ENCODE results near the gene CLCN6. TPM values are rescaled to one million over a fixed set of nuclear protein-coding genes. Genes with fewer than 3 reads are reported as not detected.

CLCN6 gene
- total and polyA plus RNA-seq, 2 of the 8 experiments (the other 6 are each of a cell fraction or from before 2014, with no cell fraction given): 15.7 to 26.0 TPM

DNA sequence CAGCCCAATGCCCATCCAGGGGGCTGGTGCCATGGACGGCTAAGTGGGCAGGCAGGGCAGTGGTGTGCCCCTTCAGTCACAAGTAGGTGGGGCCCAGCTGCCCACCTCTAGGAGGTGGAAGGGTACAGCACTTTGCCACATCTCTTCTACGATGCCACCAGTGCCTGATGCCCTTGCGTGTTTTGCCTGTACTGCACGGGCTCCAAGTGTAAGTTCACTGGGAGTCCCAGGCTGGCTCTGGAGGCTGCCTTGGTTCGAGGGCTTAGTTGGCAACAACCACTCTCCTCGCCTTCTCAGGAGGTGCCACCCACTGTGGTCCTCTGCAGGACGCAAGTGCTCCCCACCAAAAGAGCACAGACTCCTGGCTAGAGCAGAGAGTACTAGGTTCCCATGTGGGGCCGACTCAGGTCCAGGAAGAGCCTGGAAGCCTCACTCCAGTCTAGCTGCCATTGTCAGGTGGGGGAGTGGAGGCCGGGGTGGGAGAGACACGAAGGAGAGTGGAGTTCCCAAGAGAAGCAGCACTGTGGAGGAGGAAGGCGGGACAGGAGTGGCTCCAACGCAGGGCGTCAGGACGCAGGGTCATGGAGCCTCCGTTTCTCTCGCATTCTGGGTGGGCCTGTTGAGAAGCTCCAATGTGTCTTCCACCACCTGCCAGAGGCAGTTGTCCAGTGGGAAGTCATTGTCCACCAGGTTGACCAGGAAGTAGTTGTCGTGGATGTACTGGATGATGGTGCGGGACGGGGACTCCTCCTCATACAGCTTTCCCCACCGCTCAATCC, 15.7 kb upstream of the CLCN6 start:
- Histone ChIP-seq H2BK120ac (replicated peaks; ENCODE audit: low read depth, low read length) (no peak overlapping the region), H3K79me2 (ENCODE audit: control insufficient read depth in 1 of 2, insufficient read depth in 2 of 2, low read length in 2 of 2) (no peaks in the 10 kb centered on the region), H3K56ac (replicated peaks; ENCODE audit: insufficient read length, low read depth, low read length) (no peak overlapping the region), H2BK12ac (ENCODE audit: low read depth, low read length) (no peak overlapping the region), H3K23me2 (ENCODE audit: low read depth, low read length) (no peaks in the 10 kb centered on the region), H3K27ac (ENCODE audit: low read depth, low read length) (no peak overlapping the region), H2BK15ac (ENCODE audit: low read length) (no peak overlapping the region), H3K18ac (ENCODE audit: extremely low read depth, low read length) (no peak overlapping the region), H3K79me1 (ENCODE audit: low read depth, low read length) (no peaks in the 10 kb centered on the region), H4K8ac (ENCODE audit: extremely low read depth, insufficient read depth, low read length) (no peak overlapping the region; the same call in 1 of the 2 replicates), H3K9ac (replicated peaks in 1 of 4; ENCODE audit: extremely low read depth in 1 of 4, low read depth in 3 of 4, low read length in 3 of 4) (no peak overlapping the region), H4K91ac (replicated peaks; ENCODE audit: insufficient read length, low read length) (no peak overlapping the region), H2AFZ (ENCODE audit: low read length) (no peak overlapping the region), H2BK5ac (ENCODE audit: low read depth, low read length) (no peak overlapping the region), H3K9me3 (ENCODE audit: insufficient read depth in 2 of 2, low read depth in 1 of 2, low read length in 1 of 2) (no peaks in the 10 kb centered on the region), H3K23ac (ENCODE audit: insufficient read length) (no peak overlapping the region), H4K20me1 (replicated peaks in 1 of 2; ENCODE audit: control insufficient read depth in 1 of 2, insufficient read depth in 2 of 2, low read length in 2 of 2) (peaks cover 0 to 5% of the 10 kb centered on the region in 2 experiments), H3K4ac (replicated peaks; ENCODE audit: insufficient read length, low read depth, low read length) (no peak overlapping the region), H3K36me3 (ENCODE audit: control insufficient read depth in 2 of 4, insufficient read depth in 4 of 4, low read length in 3 of 4) (peaks cover 4 to 15% (median 8%) of the 10 kb centered on the region in 4 experiments; a peak in 5 of 8 replicates), H3K4me1 (replicated peaks in 1 of 4; ENCODE audit: control insufficient read depth in 3 of 4, insufficient read depth in 4 of 4, low read length in 3 of 4) (peaks cover 7 to 22% (median 17%) of the 10 kb centered on the region in 4 experiments), H3K27me3 (replicated peaks in 1 of 4; ENCODE audit: control insufficient read depth in 3 of 4, extremely low read depth in 1 of 4, insufficient read depth in 3 of 4, low read length in 3 of 4) (no peaks in the 10 kb centered on the region), H2BK20ac (ENCODE audit: low read length) (no peak overlapping the region), H3K4me2 (ENCODE audit: insufficient read depth in 1 of 2, low read depth in 2 of 2, low read length in 2 of 2) (no peak overlapping the region), H3K14ac (ENCODE audit: insufficient read length) (no peak overlapping the region), H3K4me3 (ENCODE audit: extremely low read depth in 1 of 4, insufficient read depth in 2 of 4, low read depth in 3 of 4, low read length in 4 of 4) (no peak overlapping the region), H4K5ac (ENCODE audit: insufficient read length, low read depth, low read length) (no peak overlapping the region), H2AK5ac (ENCODE audit: low read depth, low read length) (no peak overlapping the region)
- CTCF ChIA-PET (ENCODE audit: partially characterized antibody): interaction anchor here (0.9 kb wide), 1 partner anchor 57 kb away, joined by 3 read pairs; no protein-coding TSS in a partner anchor
- DNase-seq (ENCODE audit: low read depth in 1 of 2, low spot score in 2 of 2) (no peak), FAIRE-seq (no peak)
- POLR2A ChIA-PET (ENCODE audit: partially characterized antibody): interaction anchor here (0.9 to 1.7 kb wide), 6 partner anchors 13 to 123 kb away, joined by 3 to 6 read pairs (median 5); partner anchors contain the start of genes CLCN6 and MTHFR
- WGBS, 2 experiments (ENCODE audit: extremely low coverage in 1 of 2, insufficient coverage in 1 of 2, insufficient read length in 1 of 2, insufficient replicate concordance in 2 of 2, low coverage in 1 of 2, low lambda C conversion rate in 2 of 2, missing lambda C conversion rate in 1 of 2): 88% methylated on average over 17 of the region's 20 CpGs; no CpG with 5 or more reads in 1 of the 2 experiments
- TF ChIP-seq BCL11A (IDR thresholded peaks at IDR 0.05; ENCODE audit: low read depth in 2 of 2, low read length in 2 of 2): no peak
- TF ChIP-seq, protein P1, sequence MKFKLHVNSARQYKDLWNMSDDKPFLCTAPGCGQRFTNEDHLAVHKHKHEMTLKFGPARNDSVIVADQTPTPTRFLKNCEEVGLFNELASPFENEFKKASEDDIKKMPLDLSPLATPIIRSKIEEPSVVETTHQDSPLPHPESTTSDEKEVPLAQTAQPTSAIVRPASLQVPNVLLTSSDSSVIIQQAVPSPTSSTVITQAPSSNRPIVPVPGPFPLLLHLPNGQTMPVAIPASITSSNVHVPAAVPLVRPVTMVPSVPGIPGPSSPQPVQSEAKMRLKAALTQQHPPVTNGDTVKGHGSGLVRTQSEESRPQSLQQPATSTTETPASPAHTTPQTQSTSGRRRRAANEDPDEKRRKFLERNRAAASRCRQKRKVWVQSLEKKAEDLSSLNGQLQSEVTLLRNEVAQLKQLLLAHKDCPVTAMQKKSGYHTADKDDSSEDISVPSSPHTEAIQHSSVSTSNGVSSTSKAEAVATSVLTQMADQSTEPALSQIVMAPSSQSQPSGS (IDR thresholded peaks at IDR 0.05; ENCODE audit: low read length): no peak
- no peak for TF ChIP-seq HDAC6 (IDR thresholded peaks at IDR 0.05; ENCODE audit: low read depth, low read length)
- no peak for TF ChIP-seq TBP (IDR thresholded peaks at IDR 0.05; ENCODE audit: low read depth, low read length)
- no peak for TF ChIP-seq SIX5 (IDR thresholded peaks at IDR 0.05; ENCODE audit: low read depth, low read length)
- TF ChIP-seq SUZ12 (IDR thresholded peaks at IDR 0.05; ENCODE audit: low read length): no peak
- TF ChIP-seq POLR2A (IDR thresholded peaks at IDR 0.05; ENCODE audit: control extremely low read depth in 1 of 2, low read depth in 2 of 2, low read length in 2 of 2): no peak
- TF ChIP-seq EZH2 (IDR thresholded peaks at IDR 0.05; ENCODE audit: low read depth, low read length, severe bottlenecking): no peak
- TF ChIP-seq SIRT6 (IDR thresholded peaks at IDR 0.05; ENCODE audit: low read length): no peak
- TF ChIP-seq GTF2F1 (IDR thresholded peaks at IDR 0.05; ENCODE audit: borderline replicate concordance, low read depth, low read length): no peak
- no peak for TF ChIP-seq RAD21 (IDR thresholded peaks at IDR 0.05 in 1 of 2, conservative IDR thresholded peaks at IDR 0.05 in 1 of 2; ENCODE audit: low read depth in 2 of 2, low read length in 2 of 2)
